ENCODE measurements around the gene SHB. TPM values are rescaled to one million over a fixed set of nuclear protein-coding genes. Genes with fewer than 3 reads are reported as not detected.

Gene SHB
- total and polyA plus RNA-seq, 2 of the 13 experiments (the other 11 are each of a cell fraction or from before 2014, with no cell fraction given): 19.4 to 20.7 TPM

DNA sequence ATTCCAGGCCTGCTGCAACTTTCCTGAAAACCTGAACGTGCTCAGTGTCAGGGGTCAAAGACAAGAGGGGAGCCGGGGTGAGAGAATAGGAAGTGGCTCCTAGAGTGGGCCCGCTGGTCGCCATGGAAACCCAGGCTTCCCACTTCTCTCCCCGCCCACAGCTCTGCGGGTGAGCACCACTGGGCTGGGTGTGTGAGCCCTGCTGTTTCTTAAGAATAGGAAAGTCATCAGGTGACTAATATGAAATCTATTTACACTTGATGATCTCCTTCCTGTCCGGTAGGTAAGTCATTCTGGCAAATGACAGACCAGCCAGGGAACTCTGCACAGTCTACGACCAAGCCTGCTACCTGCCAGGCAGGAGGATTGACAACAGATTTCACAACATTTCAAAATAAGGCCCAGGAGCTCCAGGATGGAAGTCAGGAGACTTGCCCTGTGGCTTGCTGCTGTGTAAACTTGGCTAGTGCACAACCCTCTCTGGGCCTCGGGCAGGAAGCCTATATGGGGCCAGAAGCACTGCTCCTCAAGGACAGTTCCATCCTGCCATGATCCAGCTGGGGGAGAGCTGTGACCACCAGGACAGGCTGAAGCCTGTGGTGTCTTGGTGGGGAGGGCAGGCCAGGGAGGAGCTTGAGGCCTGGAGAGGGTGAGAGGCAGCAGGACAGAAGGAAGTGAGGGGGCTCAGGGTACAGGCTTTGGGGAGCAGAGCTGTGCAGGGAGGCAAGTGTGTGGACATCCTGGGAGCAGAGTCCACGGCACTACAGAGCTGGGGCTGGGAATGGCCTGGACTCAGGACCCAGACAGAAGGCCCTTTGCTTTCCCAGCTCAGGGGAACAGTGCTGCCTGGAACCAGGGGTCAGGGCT, 60.6 kb downstream of the SHB start (continued):
- TF ChIP-seq, protein P1, sequence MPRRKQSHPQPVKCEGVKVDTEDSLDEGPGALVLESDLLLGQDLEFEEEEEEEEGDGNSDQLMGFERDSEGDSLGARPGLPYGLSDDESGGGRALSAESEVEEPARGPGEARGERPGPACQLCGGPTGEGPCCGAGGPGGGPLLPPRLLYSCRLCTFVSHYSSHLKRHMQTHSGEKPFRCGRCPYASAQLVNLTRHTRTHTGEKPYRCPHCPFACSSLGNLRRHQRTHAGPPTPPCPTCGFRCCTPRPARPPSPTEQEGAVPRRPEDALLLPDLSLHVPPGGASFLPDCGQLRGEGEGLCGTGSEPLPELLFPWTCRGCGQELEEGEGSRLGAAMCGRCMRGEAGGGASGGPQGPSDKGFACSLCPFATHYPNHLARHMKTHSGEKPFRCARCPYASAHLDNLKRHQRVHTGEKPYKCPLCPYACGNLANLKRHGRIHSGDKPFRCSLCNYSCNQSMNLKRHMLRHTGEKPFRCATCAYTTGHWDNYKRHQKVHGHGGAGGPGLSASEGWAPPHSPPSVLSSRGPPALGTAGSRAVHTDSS (CRISPR knock-in tag; conservative IDR thresholded peaks at IDR 0.05): no peak
- TF ChIP-seq ATF7-NPFF (CRISPR knock-in tag; IDR thresholded peaks at IDR 0.05; ENCODE audit: low read depth) (no peak), ARHGAP35 (CRISPR knock-in tag; IDR thresholded peaks at IDR 0.05; ENCODE audit: borderline replicate concordance) (0 out of 2 replicates have a peak, but pooled peaks have one; percentile 45), ZSCAN31 (CRISPR knock-in tag; IDR thresholded peaks at IDR 0.05; ENCODE audit: low read depth) (no peak; the same call in none of the 2 replicates), ZFX (CRISPR knock-in tag; IDR thresholded peaks at IDR 0.05; ENCODE audit: low read depth) (peak; percentile 72), ZNF17 (CRISPR knock-in tag; IDR thresholded peaks at IDR 0.05) (0 out of 2 replicates have a peak, but pooled peaks have one; percentile 52), NCOR1 (IDR thresholded peaks at IDR 0.05; ENCODE audit: borderline replicate concordance, low read length) (peak; percentile 76), ZNF296 (CRISPR knock-in tag; conservative IDR thresholded peaks at IDR 0.05) (no peak), CEBPG (CRISPR knock-in tag; IDR thresholded peaks at IDR 0.05) (peak; percentile 54), ETV6 (CRISPR knock-in tag; conservative IDR thresholded peaks at IDR 0.05) (no peak), TARDBP (CRISPR knock-in tag; IDR thresholded peaks at IDR 0.05) (peak; percentile 81), POLR2AphosphoS2 (IDR thresholded peaks at IDR 0.05; ENCODE audit: low read depth, low read length) (no peak), MLLT10 (CRISPR knock-in tag; IDR thresholded peaks at IDR 0.05) (no peak), YEATS4 (CRISPR knock-in tag; IDR thresholded peaks at IDR 0.05; ENCODE audit: borderline replicate concordance) (peak; percentile 74), PHF21A (CRISPR knock-in tag; IDR thresholded peaks at IDR 0.05) (peak; percentile 96), ZNF720 (CRISPR knock-in tag; IDR thresholded peaks at IDR 0.05) (no peak), NFIB (CRISPR knock-in tag; IDR thresholded peaks at IDR 0.05; ENCODE audit: borderline replicate concordance) (no peak)
- TF ChIP-seq, protein P2, sequence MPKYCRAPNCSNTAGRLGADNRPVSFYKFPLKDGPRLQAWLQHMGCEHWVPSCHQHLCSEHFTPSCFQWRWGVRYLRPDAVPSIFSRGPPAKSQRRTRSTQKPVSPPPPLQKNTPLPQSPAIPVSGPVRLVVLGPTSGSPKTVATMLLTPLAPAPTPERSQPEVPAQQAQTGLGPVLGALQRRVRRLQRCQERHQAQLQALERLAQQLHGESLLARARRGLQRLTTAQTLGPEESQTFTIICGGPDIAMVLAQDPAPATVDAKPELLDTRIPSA (CRISPR knock-in tag; IDR thresholded peaks at IDR 0.05; ENCODE audit: borderline replicate concordance): no peak
- TF ChIP-seq, protein P3, sequence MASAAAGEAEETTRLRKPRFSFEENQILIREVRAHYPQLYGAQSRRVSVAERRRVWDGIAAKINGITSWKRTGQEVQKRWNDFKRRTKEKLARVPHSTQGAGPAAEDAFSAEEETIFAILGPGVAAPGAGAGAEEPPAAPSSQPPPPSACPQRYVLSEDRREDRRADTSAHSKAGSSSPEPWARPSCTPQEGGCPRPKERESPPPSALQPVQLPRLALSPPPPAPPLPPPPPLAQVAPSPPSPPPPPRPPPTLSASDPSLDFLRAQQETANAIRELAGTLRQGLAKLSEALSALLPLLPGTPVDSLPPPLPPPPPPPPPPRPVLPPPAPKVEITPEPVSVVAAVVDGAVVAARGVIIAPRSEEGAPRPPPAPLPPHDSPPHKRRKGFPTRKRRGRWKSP (CRISPR knock-in tag; IDR thresholded peaks at IDR 0.05): peak; percentile 69
- TF ChIP-seq, protein P4, sequence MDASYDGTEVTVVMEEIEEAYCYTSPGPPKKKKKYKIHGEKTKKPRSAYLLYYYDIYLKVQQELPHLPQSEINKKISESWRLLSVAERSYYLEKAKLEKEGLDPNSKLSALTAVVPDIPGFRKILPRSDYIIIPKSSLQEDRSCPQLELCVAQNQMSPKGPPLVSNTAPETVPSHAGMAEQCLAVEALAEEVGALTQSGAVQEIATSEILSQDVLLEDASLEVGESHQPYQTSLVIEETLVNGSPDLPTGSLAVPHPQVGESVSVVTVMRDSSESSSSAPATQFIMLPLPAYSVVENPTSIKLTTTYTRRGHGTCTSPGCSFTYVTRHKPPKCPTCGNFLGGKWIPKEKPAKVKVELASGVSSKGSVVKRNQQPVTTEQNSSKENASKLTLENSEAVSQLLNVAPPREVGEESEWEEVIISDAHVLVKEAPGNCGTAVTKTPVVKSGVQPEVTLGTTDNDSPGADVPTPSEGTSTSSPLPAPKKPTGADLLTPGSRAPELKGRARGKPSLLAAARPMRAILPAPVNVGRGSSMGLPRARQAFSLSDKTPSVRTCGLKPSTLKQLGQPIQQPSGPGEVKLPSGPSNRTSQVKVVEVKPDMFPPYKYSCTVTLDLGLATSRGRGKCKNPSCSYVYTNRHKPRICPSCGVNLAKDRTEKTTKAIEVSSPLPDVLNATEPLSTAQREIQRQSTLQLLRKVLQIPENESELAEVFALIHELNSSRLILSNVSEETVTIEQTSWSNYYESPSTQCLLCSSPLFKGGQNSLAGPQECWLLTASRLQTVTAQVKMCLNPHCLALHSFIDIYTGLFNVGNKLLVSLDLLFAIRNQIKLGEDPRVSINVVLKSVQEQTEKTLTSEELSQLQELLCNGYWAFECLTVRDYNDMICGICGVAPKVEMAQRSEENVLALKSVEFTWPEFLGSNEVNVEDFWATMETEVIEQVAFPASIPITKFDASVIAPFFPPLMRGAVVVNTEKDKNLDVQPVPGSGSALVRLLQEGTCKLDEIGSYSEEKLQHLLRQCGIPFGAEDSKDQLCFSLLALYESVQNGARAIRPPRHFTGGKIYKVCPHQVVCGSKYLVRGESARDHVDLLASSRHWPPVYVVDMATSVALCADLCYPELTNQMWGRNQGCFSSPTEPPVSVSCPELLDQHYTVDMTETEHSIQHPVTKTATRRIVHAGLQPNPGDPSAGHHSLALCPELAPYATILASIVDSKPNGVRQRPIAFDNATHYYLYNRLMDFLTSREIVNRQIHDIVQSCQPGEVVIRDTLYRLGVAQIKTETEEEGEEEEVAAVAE (CRISPR knock-in tag; IDR thresholded peaks at IDR 0.05; ENCODE audit: borderline replicate concordance): 0 out of 2 replicates have a peak, but pooled peaks have one; percentile 2
- TF ChIP-seq, protein P5, sequence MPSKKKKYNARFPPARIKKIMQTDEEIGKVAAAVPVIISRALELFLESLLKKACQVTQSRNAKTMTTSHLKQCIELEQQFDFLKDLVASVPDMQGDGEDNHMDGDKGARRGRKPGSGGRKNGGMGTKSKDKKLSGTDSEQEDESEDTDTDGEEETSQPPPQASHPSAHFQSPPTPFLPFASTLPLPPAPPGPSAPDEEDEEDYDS (CRISPR knock-in tag; IDR thresholded peaks at IDR 0.05): peak; percentile 60

Measured in HepG2 (cell line).